Hematopoietic multipotent progenitor cell treated with erythropoietin and hydrocortisone succinate and interleukin-3 and kit ligand, for 17 days (in vitro differentiated cells): ENCODE results near the gene GRID1.

ENCODE experiments used
- DNase-seq: peaks from one replicate; pipeline ENCODE4 v3.0.0-alpha.2; 2015; ENCODE audit warnings: low spot score

The GRID1 gene

GRCh38 chr10:86337121-86337601 is 29.4 kb downstream of the GRID1 start:
- DNase-seq: no peak

- DNase-seq: no peak
Observed at GRCh38 chr10:86336341-86336740, 30.3 kb downstream of the GRID1 start.

GRCh38 chr10:86335831-86336230 is 30.8 kb downstream of the GRID1 start:
- DNase-seq: no peak

GRCh38 chr10:86335257-86335656 is 31.3 kb downstream of the GRID1 start:
- DNase-seq: no peak

- no peak for DNase-seq
Observed at GRCh38 chr10:86334488-86335085, 32.0 kb downstream of the GRID1 start.

- no peak for DNase-seq
Observed at GRCh38 chr10:86333826-86334487, 32.6 kb downstream of the GRID1 start.

- DNase-seq: no peak
Observed at GRCh38 chr10:86331861-86332260, 34.7 kb downstream of the GRID1 start.

- no peak for DNase-seq
Observed at GRCh38 chr10:86330778-86331763, 35.5 kb downstream of the GRID1 start.

GRCh38 chr10:86329896-86330680 is 36.5 kb downstream of the GRID1 start:
- no peak for DNase-seq

GRCh38 chr10:86329093-86329710 is 37.4 kb downstream of the GRID1 start:
- DNase-seq: no peak

- DNase-seq: no peak
Observed at GRCh38 chr10:86327954-86328725, 38.5 kb downstream of the GRID1 start.

- DNase-seq: no peak
Observed at GRCh38 chr10:86325158-86325557, 41.4 kb downstream of the GRID1 start.

GRCh38 chr10:86321568-86321967 is 45.0 kb downstream of the GRID1 start:
- no peak for DNase-seq

GRCh38 chr10:86319676-86320075 is 46.9 kb downstream of the GRID1 start:
- no peak for DNase-seq

- no peak for DNase-seq
Observed at GRCh38 chr10:86317949-86318725, 48.5 kb downstream of the GRID1 start.

- no peak for DNase-seq
Observed at GRCh38 chr10:86316990-86317389, 49.6 kb downstream of the GRID1 start.

- no peak for DNase-seq
Observed at GRCh38 chr10:86316274-86316835, 50.2 kb downstream of the GRID1 start.

- no peak for DNase-seq
Observed at GRCh38 chr10:86315549-86315942, 51.0 kb downstream of the GRID1 start.
